Sigmoid colon (tissue), 4 donors: ENCODE results near the gene PTPRQ.

ENCODE experiments used
- CTCF ChIP-seq, 4 experiments: fragments of 450-650 bp in 3 of 4; fragments of 200-600 bp in 1 of 4; IDR thresholded peaks; one replicate each; pipeline ENCODE4 v1.5.1; 2016 to 2019; ENCODE audit warnings: antibody characterized with exemption in 4 of 4, mild to moderate bottlenecking in 3 of 4, moderate library complexity in 2 of 4
- POLR2AphosphoS5 ChIP-seq, 4 donors: sonication (generic); formaldehyde crosslinking; IDR thresholded peaks; one replicate each; pipeline ENCODE4 v1.6.1; 2017; ENCODE audit warnings: antibody characterized with exemption in 4 of 4

GRCh38 chr12:80636832-80637231 lies 192.8 kb downstream of the PTPRQ start:
- TF ChIP-seq CTCF (IDR thresholded peaks at IDR 0.05) (no peak), POLR2AphosphoS5 (IDR thresholded peaks at IDR 0.05) (no peak)
